PC-9 (cell line): Measurements from ENCODE around the gene ZNF45. TPM values are rescaled to one million over a fixed set of nuclear protein-coding genes. Genes with fewer than 3 reads are reported as not detected.

ENCODE experiments used
- BruUV-seq: library from RNA; stranded (reverse); fragments of 400-500 nt; replicated peaks from 2 replicates; lab custom pipeline; 2021; lab: Mats Ljungman, UMichigan
- CTCF ChIA-PET: fragments of 300-600 bp; sonication (Branson Sonifier 250); formaldehyde crosslinking; loops from one replicate; lab custom pipeline; 2022; ENCODE audit warnings: antibody characterized with exemption; lab: Charles Lee
- POLR2A ChIA-PET: fragments of 300-600 bp; sonication (Branson Sonifier 250); formaldehyde crosslinking; loops from one replicate; lab custom pipeline; 2022; ENCODE audit warnings: antibody characterized with exemption; ENCODE audit not compliant: unreplicated experiment; lab: Charles Lee
- DNase-seq, 2 experiments: peaks; one replicate each; pipeline versions ENCODE4 v3.0.0 to v3.0.0-alpha.2; 2015 to 2022; ENCODE audit warnings: mixed read lengths in 1 of 2
- H2AFZ ChIP-seq: fragments of 200-600 bp; sonication (generic); 2 replicates; pipeline ENCODE4 v1.8.1; 2017; ENCODE audit warnings: antibody characterized with exemption
- H3F3A ChIP-seq: fragments of 200-600 bp; sonication (generic); 2 replicates; pipeline ENCODE4 v1.8.1; 2017; ENCODE audit warnings: antibody characterized with exemption, mild to moderate bottlenecking, low read depth; ENCODE audit not compliant: insufficient read depth
- H3K27ac ChIP-seq: fragments of 200-600 bp; sonication (generic); 2 replicates; pipeline ENCODE4 v1.6.1; 2016; ENCODE audit warnings: mixed run types
- H3K27me3 ChIP-seq: fragments of 200-600 bp; sonication (generic); 2 replicates; pipeline ENCODE4 v1.6.1; 2016; ENCODE audit warnings: low read depth, mixed run types; ENCODE audit not compliant: insufficient read depth
- H3K36me3 ChIP-seq: fragments of 200-600 bp; sonication (generic); 2 replicates; pipeline ENCODE4 v1.6.1; 2016; ENCODE audit warnings: low read depth, mixed run types
- H3K4me1 ChIP-seq: fragments of 200-600 bp; sonication (generic); replicated peaks from 2 replicates; pipeline ENCODE4 v1.6.1; 2016; ENCODE audit warnings: mixed run types; ENCODE audit not compliant: insufficient read depth
- H3K4me2 ChIP-seq: fragments of 200-600 bp; sonication (generic); 2 replicates; pipeline ENCODE4 v1.6.1; 2017; ENCODE audit warnings: mixed run types
- H3K4me3 ChIP-seq: fragments of 200-600 bp; sonication (generic); 2 replicates; pipeline ENCODE4 v1.6.1; 2016; ENCODE audit warnings: mixed run types
- H3K79me2 ChIP-seq: fragments of 200-600 bp; sonication (generic); 2 replicates; pipeline ENCODE4 v1.6.1; 2017; ENCODE audit warnings: low read depth, mixed run types
- H3K9me2 ChIP-seq: fragments of 200-600 bp; sonication (generic); 2 replicates; pipeline ENCODE4 v1.8.1; 2017; ENCODE audit warnings: mild to moderate bottlenecking; ENCODE audit not compliant: insufficient read depth
- H3K9me3 ChIP-seq: fragments of 200-600 bp; sonication (generic); 2 replicates; pipeline ENCODE4 v1.8.1; 2016; ENCODE audit warnings: low read depth; ENCODE audit not compliant: insufficient read depth
- H4K20me1 ChIP-seq: fragments of 200-600 bp; sonication (generic); 2 replicates; pipeline ENCODE4 v1.8.1; 2017; ENCODE audit not compliant: insufficient read depth
- CTCF ChIP-seq: fragments of 200-600 bp; sonication (generic); conservative IDR thresholded peaks from 2 replicates; pipeline ENCODE4 v1.6.1; 2017; ENCODE audit warnings: mixed run types, antibody characterized with exemption, mild to moderate bottlenecking, moderate library complexity
- EZH2 ChIP-seq: fragments of 200-600 bp; sonication (generic); IDR thresholded peaks from 2 replicates; pipeline ENCODE4 v1.8.0; 2017; ENCODE audit warnings: antibody characterized with exemption, low read depth
- intact Hi-C: fragments of 100-400 bp; cut with micrococcal nuclease; formaldehyde crosslinking; loops from one replicate; pipeline ENCODE4 v1.10.0; 2022; ENCODE audit not compliant: unreplicated experiment
- total RNA-seq: library from RNA; stranded (reverse); gene quantifications from 2 replicates; pipeline ENCODE4 v1.2.3, GENCODE V29; 2021

Gene ZNF45
- total RNA-seq, 1 experiment from 2014 or later: 10.3 TPM

DNA sequence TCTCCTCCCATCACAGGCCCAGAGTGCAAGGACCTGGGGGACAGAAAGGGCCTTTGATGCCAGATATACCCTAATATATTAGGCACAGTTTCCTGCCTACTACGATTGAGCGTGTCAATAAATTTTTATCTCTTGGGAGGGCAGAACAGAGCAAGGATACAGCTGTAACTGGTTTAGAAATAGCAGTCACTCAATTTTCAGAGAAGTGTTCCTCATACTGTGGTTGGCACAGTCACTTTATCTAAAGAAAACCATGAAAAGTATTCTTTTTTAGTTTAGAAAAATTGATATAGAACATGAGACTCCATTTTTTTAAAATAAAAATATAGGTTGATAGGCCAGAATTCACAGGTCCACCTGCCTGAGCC lies 48.4 kb upstream of the ZNF45 start:
- peak overlapping the region; percentile 79 for H3K4me2 ChIP-seq

DNA sequence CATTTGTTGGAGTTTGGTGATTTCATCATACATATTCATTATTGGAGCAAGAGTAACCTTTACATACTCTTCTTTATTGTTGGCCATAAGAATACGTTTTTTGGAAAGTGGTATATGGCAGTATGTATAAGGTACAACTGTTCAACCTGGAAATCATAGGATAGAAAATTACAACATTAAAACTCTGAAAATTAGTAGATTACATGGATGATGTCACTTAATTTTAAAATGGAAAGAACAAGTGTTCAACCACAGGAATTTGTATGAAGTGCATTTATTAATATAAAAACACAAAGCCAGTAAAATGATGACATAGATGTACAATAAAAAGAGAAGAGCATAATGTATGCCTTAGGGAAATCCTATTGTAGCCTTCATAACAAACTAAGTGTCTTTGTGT lies 41.6 kb upstream of the ZNF45 start:
- ChIA-PET POLR2A (no interaction called here), CTCF (no interaction called here)
- H3K9me2 ChIP-seq: no peaks in the 10 kb centered on the region
- H3K4me1 ChIP-seq: no peaks in the 10 kb centered on the region
- no peaks in the 10 kb centered on the region for H3F3A ChIP-seq
- no peaks in the 10 kb centered on the region for H4K20me1 ChIP-seq
- H3K27me3 ChIP-seq: no peaks in the 10 kb centered on the region
- intact Hi-C loops: no loop called here
- no peak for DNase-seq
- no peak overlapping the region for H3K4me2 ChIP-seq
- BruUV-seq: no TSS peak
- no peak for TF ChIP-seq EZH2
- TF ChIP-seq CTCF: no peak
- peaks cover 36% of the 10 kb centered on the region for H3K9me3 ChIP-seq
- no peak overlapping the region for H3K4me3 ChIP-seq
- H3K36me3 ChIP-seq: no peaks in the 10 kb centered on the region
- no peak overlapping the region for H2AFZ ChIP-seq
- no peak overlapping the region for H3K27ac ChIP-seq
- H3K79me2 ChIP-seq: no peaks in the 10 kb centered on the region

More for the DNA sequence above, 48.4 kb upstream of the ZNF45 start:
- POLR2A ChIA-PET: no interaction called here
- Histone ChIP-seq H3K4me3 (peak overlapping the region; percentile 82), H3K27me3 (no peaks in the 10 kb centered on the region), H2AFZ (peak overlapping the region; percentile 96), H3K4me1 (no peaks in the 10 kb centered on the region; the same call in 1 of the 2 replicates), H3K9me2 (no peaks in the 10 kb centered on the region), H3K9me3 (0 out of 2 replicates have a peak, but pooled peaks cover 3% of the 10 kb centered on the region), H3F3A (no peaks in the 10 kb centered on the region), H4K20me1 (no peaks in the 10 kb centered on the region), H3K36me3 (peaks cover 4% of the 10 kb centered on the region; the same call in 1 of the 2 replicates), H3K27ac (0 out of 2 replicates have a peak overlapping the region, but pooled peaks have one; percentile 4), H3K79me2 (peaks cover 11% of the 10 kb centered on the region)
- DNase-seq: no peak
- no peak for TF ChIP-seq CTCF
- CTCF ChIA-PET: no interaction called here
- intact Hi-C loops: loop anchor here (10.0 kb wide), 1 partner anchor 321 kb away; the partner anchor contains the start of gene ZNF235
- BruUV-seq: no TSS peak

- peaks cover 60% of the 10 kb centered on the region for H3K9me3 ChIP-seq
- intact Hi-C loops: no loop called here
- ChIA-PET CTCF (no interaction called here), POLR2A (no interaction called here)
- H3K4me1 ChIP-seq: no peaks in the 10 kb centered on the region
- TF ChIP-seq CTCF (no peak), EZH2 (no peak)
- no peaks in the 10 kb centered on the region for H3K27me3 ChIP-seq
- no TSS peak for BruUV-seq
- H4K20me1 ChIP-seq: no peaks in the 10 kb centered on the region
- no peak overlapping the region for H3K4me3 ChIP-seq
- H3K4me2 ChIP-seq: no peak overlapping the region
- H2AFZ ChIP-seq: no peak overlapping the region
- no peaks in the 10 kb centered on the region for H3K79me2 ChIP-seq
- H3K9me2 ChIP-seq: no peaks in the 10 kb centered on the region
- DNase-seq: no peak
- no peak overlapping the region for H3K27ac ChIP-seq
- no peaks in the 10 kb centered on the region for H3F3A ChIP-seq
- H3K36me3 ChIP-seq: peaks cover 12% of the 10 kb centered on the region; the same call in 1 of the 2 replicates
These were observed 31.1 kb upstream of the ZNF45 start for GRCh38 chr19:43966079-43966694.
